Hindlimb muscle (tissue), 1 donor: ENCODE results near the gene TTYH2. TPM values are rescaled to one million over a fixed set of nuclear protein-coding genes. Genes with fewer than 3 reads are reported as not detected.
A peak's percentile ranks its signal among the peaks of the same experiment; 100 is the strongest.

Experiments used
- DNase-seq: peaks from one replicate; pipeline ENCODE4 v3.0.0-alpha.2; 2013
- polyA plus RNA-seq: library from polyadenylated mRNA; unstranded; fragments of 120-200 nt; gene quantifications from one replicate; pipeline ENCODE4 v1.2.1, GENCODE V29; 2013; ENCODE audit not compliant: insufficient read length

TTYH2 gene
- polyA plus RNA-seq, 1 donor = 72.3 TPM

GRCh38 chr17:74196541-74197317 lies 16.6 kb upstream of the TTYH2 start:
- no peak for DNase-seq

- no peak for DNase-seq
Measured at GRCh38 chr17:74197801-74198200, 15.6 kb upstream of the TTYH2 start.

GRCh38 chr17:74198694-74199093 lies 14.7 kb upstream of the TTYH2 start:
- no peak for DNase-seq

- peak; percentile 54 for DNase-seq
Measured at GRCh38 chr17:74199306-74200092, 13.9 kb upstream of the TTYH2 start.

- DNase-seq = no peak
Measured at GRCh38 chr17:74200112-74200511, 13.3 kb upstream of the TTYH2 start.

- DNase-seq = peak; percentile 46
Measured at GRCh38 chr17:74201250-74201649, 12.1 kb upstream of the TTYH2 start.

- no peak for DNase-seq
Measured at GRCh38 chr17:74201948-74202347, 11.4 kb upstream of the TTYH2 start.

- DNase-seq = no peak
Measured at GRCh38 chr17:74202938-74203337, 10.4 kb upstream of the TTYH2 start.

- DNase-seq = peak; percentile 96
Measured at GRCh38 chr17:74203439-74204240, 9.7 kb upstream of the TTYH2 start, which contains the start of gene RPL38. Gene RPL38 (plus strand): TSS chr17:74203678. CDS start chr17:74203956, 278 bp downstream.

- no peak for DNase-seq
Measured at GRCh38 chr17:74204474-74204873, 8.9 kb upstream of the TTYH2 start.

- DNase-seq = no peak
Measured at GRCh38 chr17:74205274-74205673, 8.1 kb upstream of the TTYH2 start.

- no peak for DNase-seq
Measured at GRCh38 chr17:74206332-74206818, 7.0 kb upstream of the TTYH2 start.

- DNase-seq = peak; percentile 72
Measured at GRCh38 chr17:74210191-74211140, 2.9 kb upstream of the TTYH2 start.

- no peak for DNase-seq
Measured at GRCh38 chr17:74211141-74211911, 2.0 kb upstream of the TTYH2 start.

GRCh38 chr17:74211912-74212208 lies 1.5 kb upstream of the TTYH2 start:
- no peak for DNase-seq

- no peak for DNase-seq
Measured at GRCh38 chr17:74212209-74212912, 1.0 kb upstream of the TTYH2 start.

- DNase-seq = peak; percentile 55
Measured at GRCh38 chr17:74213861-74214391, 555 bp downstream of the TTYH2 start.

- DNase-seq = no peak
Measured at GRCh38 chr17:74214484-74215341, 1.3 kb downstream of the TTYH2 start.

GRCh38 chr17:74215342-74215727 lies 2.0 kb downstream of the TTYH2 start:
- DNase-seq = no peak
